NCI-H2107 treated with DMSO at 0.1 percent for 48 hours (cell line): ENCODE results near the gene NHS.
"Not testable (repeated sequence)": the region's sequence is repeated elsewhere in the genome, so short reads cannot be mapped to it uniquely, and the experiment has no call there.

Experiments used
- DNase-seq: peaks from one replicate; lab custom pipeline; 2025; ENCODE audit not compliant: unreplicated experiment; lab: John Stamatoyannopoulos, UW

Gene NHS

DNA sequence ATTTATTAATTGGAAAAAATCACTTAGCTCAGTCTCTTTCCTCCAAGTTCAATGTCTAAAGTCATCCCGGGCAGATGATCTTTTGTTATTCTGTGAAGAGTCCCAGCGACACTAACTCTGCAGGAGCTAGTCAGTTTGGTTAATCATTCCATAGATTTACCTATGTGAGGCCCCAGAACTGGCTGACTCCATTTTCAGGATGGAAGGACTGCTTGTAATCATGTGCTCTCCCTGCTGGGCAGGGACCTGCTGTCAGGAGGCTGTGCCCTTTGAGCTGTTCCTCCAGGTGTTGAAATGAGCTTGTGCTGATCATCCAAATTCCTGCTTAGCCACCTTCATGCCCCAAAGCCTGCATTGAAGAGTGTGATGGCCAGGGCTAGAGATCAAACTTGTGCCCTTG is 169.8 kb downstream of the NHS start:
- no peak for DNase-seq

DNA sequence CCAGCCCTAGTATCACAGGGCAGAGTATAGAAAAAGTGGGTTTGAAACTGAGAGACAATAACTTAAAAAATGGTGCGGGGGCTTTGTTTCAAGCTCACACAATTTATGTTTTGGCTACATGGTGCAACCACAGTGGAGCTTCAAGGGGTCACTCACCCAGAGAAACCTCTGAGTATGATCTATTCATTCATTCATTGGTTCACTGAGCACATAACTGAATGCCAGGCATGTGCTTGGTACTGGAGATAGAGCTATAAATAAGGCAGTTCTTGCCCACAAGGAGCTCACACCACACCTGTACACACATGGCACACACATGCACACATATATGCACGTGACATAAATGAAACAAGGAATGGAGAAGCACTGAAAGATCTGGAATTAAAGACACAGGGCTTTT is 171.4 kb downstream of the NHS start:
- DNase-seq = no peak

DNA sequence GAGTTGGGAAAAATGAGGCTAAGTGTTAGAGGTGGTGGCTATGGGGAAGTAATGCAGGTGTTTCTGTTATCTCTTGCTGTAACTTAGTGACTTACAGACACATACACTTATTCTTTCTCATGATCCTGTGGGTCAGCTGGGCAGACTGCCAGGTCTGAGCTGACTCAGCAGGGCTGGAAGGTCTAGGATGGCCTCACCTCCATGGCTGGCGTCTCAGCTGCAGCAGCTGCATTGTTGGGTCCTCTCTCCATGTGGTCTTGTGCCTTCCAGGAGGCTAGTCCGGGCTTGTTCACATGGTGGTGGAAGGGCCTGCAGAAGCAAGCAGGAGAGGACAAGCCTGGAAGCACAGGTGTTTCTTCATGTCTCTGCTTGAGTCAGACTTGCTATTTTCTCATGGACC is 172.7 kb downstream of the NHS start:
- peak; percentile 16 for DNase-seq

GRCh38 chrX:17549107-17549651 is 174.2 kb downstream of the NHS start:
- DNase-seq = peak; percentile 77

GRCh38 chrX:17550011-17550410 is 175.0 kb downstream of the NHS start:
- no peak for DNase-seq

DNA sequence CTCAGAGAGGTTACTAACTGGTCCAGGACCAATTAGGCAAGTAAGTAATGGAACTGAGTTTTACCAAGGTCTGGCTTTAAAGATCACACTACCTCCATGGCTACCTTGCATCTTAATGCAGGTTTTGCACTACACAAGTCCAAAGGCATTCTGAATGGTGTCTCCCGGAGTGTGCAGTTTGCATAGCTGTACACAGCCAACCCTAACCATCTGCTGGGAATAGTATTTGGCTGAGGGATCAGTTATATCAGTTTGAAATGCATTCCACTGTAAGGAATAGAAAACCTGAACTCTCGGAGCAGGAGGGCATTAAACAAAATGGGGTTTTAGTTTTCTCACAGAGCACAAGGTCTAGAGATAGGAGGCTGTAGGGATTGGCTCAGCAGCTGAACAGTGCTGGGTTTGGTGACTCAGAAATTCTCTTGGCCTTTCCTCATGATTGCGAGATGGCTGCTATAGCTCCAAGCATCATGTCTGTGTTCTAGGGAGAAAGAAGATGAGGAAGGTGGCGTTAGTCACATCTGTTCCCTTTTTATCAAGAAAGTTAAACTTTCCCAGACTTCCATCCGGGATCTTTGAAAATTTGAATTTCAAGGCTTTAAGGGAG is 177.1 kb downstream of the NHS start:
- no peak for DNase-seq

DNA sequence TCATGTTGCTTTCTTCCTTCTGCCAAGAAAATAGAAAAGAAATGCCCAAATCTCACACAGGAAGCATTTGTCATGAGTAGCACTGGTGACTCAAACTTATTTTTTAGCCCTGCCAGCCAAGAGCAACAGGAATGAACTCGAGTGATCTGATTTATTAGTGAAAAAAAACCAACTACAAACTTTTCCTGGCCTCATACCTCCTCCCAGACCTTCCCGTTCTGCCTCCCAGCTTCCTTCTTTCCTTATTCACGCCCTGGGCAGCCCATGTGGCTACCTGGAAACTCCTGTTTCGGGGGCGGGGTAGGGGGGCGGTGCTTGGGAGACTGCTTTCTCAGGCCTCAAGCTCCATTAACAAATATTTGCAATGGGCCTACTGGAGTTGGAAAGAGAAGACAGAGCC is 178.5 kb downstream of the NHS start:
- no peak for DNase-seq

GRCh38 chrX:17553961-17554482 is 179.0 kb downstream of the NHS start:
- no peak for DNase-seq

GRCh38 chrX:17554914-17555313 is 179.9 kb downstream of the NHS start:
- DNase-seq = no peak

DNA sequence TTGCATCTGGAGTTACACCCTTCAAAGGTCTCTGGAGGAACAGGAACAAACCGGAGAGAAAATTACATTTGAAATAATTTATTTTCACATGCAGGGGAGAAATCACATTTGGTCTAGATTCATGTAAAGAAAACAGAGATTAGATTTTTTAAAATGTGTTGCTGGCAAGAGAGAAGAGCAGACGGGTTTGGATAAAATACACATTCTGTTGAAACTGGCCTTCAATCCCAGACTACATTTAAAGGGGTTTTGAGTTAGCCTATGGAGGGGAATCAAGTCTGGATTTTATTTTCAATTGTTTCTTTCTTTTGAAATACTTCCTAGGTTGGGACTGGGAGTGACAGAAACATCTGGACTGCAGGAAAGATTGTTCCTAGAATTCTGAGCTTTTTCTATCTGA is 180.8 kb downstream of the NHS start:
- no peak for DNase-seq

- DNase-seq = peak; percentile 65
These were observed 184.9 kb downstream of the NHS start for GRCh38 chrX:17559728-17560379.

- no peak for DNase-seq
These were observed 185.4 kb downstream of the NHS start for GRCh38 chrX:17560385-17560784.

DNA sequence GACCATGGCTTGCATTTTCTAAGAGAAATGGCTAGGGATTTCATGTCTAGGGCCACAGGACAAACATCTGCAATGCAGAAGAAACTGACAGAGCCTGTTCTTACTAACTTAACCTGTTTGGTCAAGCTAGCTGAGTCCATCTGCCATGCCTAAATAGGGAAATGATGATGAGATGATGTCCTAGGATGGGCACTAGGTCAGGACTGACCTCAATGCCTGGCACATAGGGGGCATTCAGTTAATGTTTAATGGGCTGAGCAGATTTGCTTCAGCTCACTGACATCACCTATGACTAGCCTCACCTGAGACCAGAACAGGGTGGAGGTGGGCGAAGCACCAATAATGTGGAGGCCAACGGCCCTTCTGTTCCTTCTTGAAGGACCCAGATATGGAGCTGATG is 188.1 kb downstream of the NHS start:
- DNase-seq = no peak

- peak; percentile 34 for DNase-seq
These were observed 188.5 kb downstream of the NHS start for GRCh38 chrX:17563515-17563914.

GRCh38 chrX:17564689-17565409 is 189.8 kb downstream of the NHS start:
- DNase-seq = no peak

GRCh38 chrX:17566740-17567139 is 191.7 kb downstream of the NHS start:
- no peak for DNase-seq

DNA sequence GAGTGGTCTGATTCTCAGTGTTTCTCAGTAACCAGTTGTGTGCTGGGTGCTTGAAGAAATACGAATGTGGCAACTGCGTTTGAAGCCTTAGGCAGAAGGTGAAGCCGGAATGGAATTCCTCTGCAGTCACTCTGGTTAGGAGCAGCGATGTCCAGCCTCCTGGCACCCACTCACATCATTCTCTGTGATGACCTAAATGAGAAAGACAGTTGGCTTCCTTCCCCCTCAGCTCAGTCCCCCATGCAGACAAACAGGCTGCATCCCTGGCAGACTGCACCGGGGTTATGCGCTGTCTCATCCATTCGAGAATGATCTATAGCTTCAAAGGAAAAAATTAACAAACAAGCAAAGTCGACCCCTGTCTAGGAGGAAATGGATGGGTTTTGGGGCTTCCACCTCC is 192.2 kb downstream of the NHS start:
- no peak for DNase-seq

DNA sequence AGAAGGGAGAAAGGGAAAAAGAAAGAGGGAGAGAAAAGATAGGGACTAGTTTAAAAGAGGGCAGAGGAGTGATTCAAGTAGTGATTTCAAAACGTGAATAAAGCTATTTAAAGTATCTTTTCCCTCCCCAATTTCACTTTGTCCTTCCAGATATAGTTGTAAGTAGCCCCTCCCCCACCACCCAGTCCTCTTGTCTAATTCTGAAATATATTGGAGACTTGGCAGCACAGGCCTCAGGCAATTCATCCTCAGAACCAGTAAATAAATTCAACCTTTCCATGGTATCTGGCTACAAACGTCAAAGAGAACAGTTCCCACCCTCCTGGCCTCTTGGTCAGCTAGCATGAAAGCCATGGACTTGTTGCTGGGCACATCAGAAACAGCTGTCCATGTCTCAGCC is 192.8 kb downstream of the NHS start:
- no peak for DNase-seq

- DNase-seq = not testable (repeated sequence)
These were observed 193.8 kb downstream of the NHS start for GRCh38 chrX:17568804-17569203.

- DNase-seq = no peak
These were observed 204.0 kb downstream of the NHS start for GRCh38 chrX:17579026-17579425.

GRCh38 chrX:17580539-17581152 is 205.6 kb downstream of the NHS start:
- no peak for DNase-seq
